ENCODE data around the gene CRNKL1.

Gene CRNKL1

GRCh38 chr20:20052074-20052970, at the start of gene CRNKL1, which contains the start of gene CFAP61:
Gene CRNKL1 (minus strand): TSS chr20:20052466. CDS start chr20:20052342, 124 bp downstream.
Gene CFAP61 (plus strand): TSS chr20:20052532. CDS start chr20:20056654, 4,122 bp downstream.
- Mint-ChIP-seq H3K9me3 (no peaks in the 10 kb centered on the region), H3K4me1 (peaks cover 20% of the 10 kb centered on the region), H3K27ac (peak within 1 kb of the TSS; percentile 99), H3K36me3 (peaks cover 47% of the 10 kb centered on the region), H3K4me3 (peak within 1 kb of the TSS; percentile 99)
- ATAC-seq: peak; percentile 97
- DNase-seq (ENCODE audit: low spot score in 2 of 2): peak; percentile 95 to 98

- no peaks in the 10 kb centered on the region for H3K4me1 Mint-ChIP-seq
Measured at GRCh38 chr20:20100881-20101280, 48.6 kb upstream of the CRNKL1 start.

GRCh38 chr20:20096421-20096820, 44.2 kb upstream of the CRNKL1 start:
- ATAC-seq (no peak), DNase-seq (ENCODE audit: low spot score in 2 of 2) (no peak)
- Mint-ChIP-seq H3K4me1 (no peaks in the 10 kb centered on the region), H3K27ac (no peak overlapping the region), H3K36me3 (no peaks in the 10 kb centered on the region), H3K4me3 (no peak overlapping the region), H3K9me3 (no peaks in the 10 kb centered on the region)

More at GRCh38 chr20:20100881-20101280, 48.6 kb upstream of the CRNKL1 start:
- H3K4me3 Mint-ChIP-seq: no peak overlapping the region
- ATAC-seq: no peak
- H3K9me3 Mint-ChIP-seq: no peaks in the 10 kb centered on the region
- no peak for DNase-seq (ENCODE audit: low spot score in 2 of 2)
- no peaks in the 10 kb centered on the region for H3K36me3 Mint-ChIP-seq
- no peak overlapping the region for H3K27ac Mint-ChIP-seq

GRCh38 chr20:20095114-20095872, 43.0 kb upstream of the CRNKL1 start:
- H3K27ac Mint-ChIP-seq: no peak overlapping the region
- DNase-seq (ENCODE audit: low spot score in 2 of 2): no peak
- no peak for ATAC-seq
- H3K4me1 Mint-ChIP-seq: no peaks in the 10 kb centered on the region
- H3K4me3 Mint-ChIP-seq: no peak overlapping the region
- no peaks in the 10 kb centered on the region for H3K9me3 Mint-ChIP-seq
- no peaks in the 10 kb centered on the region for H3K36me3 Mint-ChIP-seq

GRCh38 chr20:20094410-20094809, 42.1 kb upstream of the CRNKL1 start:
- Mint-ChIP-seq H3K4me1 (no peaks in the 10 kb centered on the region), H3K27ac (no peak overlapping the region), H3K36me3 (no peaks in the 10 kb centered on the region), H3K9me3 (no peaks in the 10 kb centered on the region), H3K4me3 (no peak overlapping the region)
- DNase-seq (ENCODE audit: low spot score in 2 of 2) (no peak), ATAC-seq (no peak)

GRCh38 chr20:20092827-20093226, 40.6 kb upstream of the CRNKL1 start:
- Mint-ChIP-seq H3K36me3 (no peaks in the 10 kb centered on the region), H3K9me3 (no peaks in the 10 kb centered on the region), H3K27ac (no peak overlapping the region), H3K4me3 (no peak overlapping the region), H3K4me1 (no peaks in the 10 kb centered on the region)
- no peak for DNase-seq (ENCODE audit: low spot score in 2 of 2)
- no peak for ATAC-seq

GRCh38 chr20:20089939-20090338, 37.7 kb upstream of the CRNKL1 start:
- no peaks in the 10 kb centered on the region for H3K36me3 Mint-ChIP-seq
- ATAC-seq (no peak), DNase-seq (ENCODE audit: low spot score in 2 of 2) (no peak)
- no peak overlapping the region for H3K27ac Mint-ChIP-seq
- H3K4me3 Mint-ChIP-seq: no peak overlapping the region
- H3K4me1 Mint-ChIP-seq: no peaks in the 10 kb centered on the region
- H3K9me3 Mint-ChIP-seq: no peaks in the 10 kb centered on the region

GRCh38 chr20:20089018-20089417, 36.8 kb upstream of the CRNKL1 start:
- H3K9me3 Mint-ChIP-seq: no peaks in the 10 kb centered on the region

GRCh38 chr20:20085812-20086211, 33.5 kb upstream of the CRNKL1 start:
- DNase-seq (ENCODE audit: low spot score in 2 of 2) (no peak), ATAC-seq (no peak)
- no peak overlapping the region for H3K27ac Mint-ChIP-seq
- no peaks in the 10 kb centered on the region for H3K4me1 Mint-ChIP-seq
- no peaks in the 10 kb centered on the region for H3K36me3 Mint-ChIP-seq
- H3K4me3 Mint-ChIP-seq: no peak overlapping the region
- H3K9me3 Mint-ChIP-seq: no peaks in the 10 kb centered on the region

More at GRCh38 chr20:20089018-20089417, 36.8 kb upstream of the CRNKL1 start:
- ATAC-seq (no peak), DNase-seq (ENCODE audit: low spot score in 2 of 2) (no peak)
- no peak overlapping the region for H3K4me3 Mint-ChIP-seq
- H3K36me3 Mint-ChIP-seq: no peaks in the 10 kb centered on the region
- no peaks in the 10 kb centered on the region for H3K4me1 Mint-ChIP-seq
- no peak overlapping the region for H3K27ac Mint-ChIP-seq

- H3K4me3 Mint-ChIP-seq: no peak overlapping the region
- H3K36me3 Mint-ChIP-seq: no peaks in the 10 kb centered on the region
- no peak for DNase-seq (ENCODE audit: low spot score in 2 of 2)
- no peak for ATAC-seq
- H3K4me1 Mint-ChIP-seq: no peaks in the 10 kb centered on the region
- H3K27ac Mint-ChIP-seq: no peak overlapping the region
- no peaks in the 10 kb centered on the region for H3K9me3 Mint-ChIP-seq
Measured at GRCh38 chr20:20085071-20085470, 32.8 kb upstream of the CRNKL1 start.

GRCh38 chr20:20084296-20084752, 32.1 kb upstream of the CRNKL1 start:
- Mint-ChIP-seq H3K27ac (no peak overlapping the region), H3K36me3 (no peaks in the 10 kb centered on the region), H3K9me3 (no peaks in the 10 kb centered on the region), H3K4me1 (no peaks in the 10 kb centered on the region), H3K4me3 (no peak overlapping the region)
- no peak for DNase-seq (ENCODE audit: low spot score in 2 of 2)
- ATAC-seq: no peak

- H3K4me1 Mint-ChIP-seq: no peaks in the 10 kb centered on the region
- ATAC-seq: peak; percentile 36
- H3K36me3 Mint-ChIP-seq: no peaks in the 10 kb centered on the region
- no peaks in the 10 kb centered on the region for H3K9me3 Mint-ChIP-seq
- H3K4me3 Mint-ChIP-seq: no peak overlapping the region
- no peak for DNase-seq (ENCODE audit: low spot score in 2 of 2)
- no peak overlapping the region for H3K27ac Mint-ChIP-seq
Measured at GRCh38 chr20:20083807-20084206, 31.5 kb upstream of the CRNKL1 start.

- Mint-ChIP-seq H3K9me3 (no peaks in the 10 kb centered on the region), H3K36me3 (no peaks in the 10 kb centered on the region), H3K4me3 (no peak overlapping the region), H3K27ac (no peak overlapping the region), H3K4me1 (no peaks in the 10 kb centered on the region)
- ATAC-seq (no peak), DNase-seq (ENCODE audit: low spot score in 2 of 2) (no peak)
Measured at GRCh38 chr20:20079102-20079784, 27.0 kb upstream of the CRNKL1 start.

- Mint-ChIP-seq H3K4me1 (no peaks in the 10 kb centered on the region), H3K36me3 (no peaks in the 10 kb centered on the region), H3K9me3 (no peaks in the 10 kb centered on the region), H3K4me3 (no peak overlapping the region), H3K27ac (no peak overlapping the region)
- ATAC-seq (no peak), DNase-seq (ENCODE audit: low spot score in 2 of 2) (no peak)
Measured at GRCh38 chr20:20078041-20078440, 25.8 kb upstream of the CRNKL1 start.
